ENCODE measurements around the gene AQP12A.

The AQP12A gene

DNA sequence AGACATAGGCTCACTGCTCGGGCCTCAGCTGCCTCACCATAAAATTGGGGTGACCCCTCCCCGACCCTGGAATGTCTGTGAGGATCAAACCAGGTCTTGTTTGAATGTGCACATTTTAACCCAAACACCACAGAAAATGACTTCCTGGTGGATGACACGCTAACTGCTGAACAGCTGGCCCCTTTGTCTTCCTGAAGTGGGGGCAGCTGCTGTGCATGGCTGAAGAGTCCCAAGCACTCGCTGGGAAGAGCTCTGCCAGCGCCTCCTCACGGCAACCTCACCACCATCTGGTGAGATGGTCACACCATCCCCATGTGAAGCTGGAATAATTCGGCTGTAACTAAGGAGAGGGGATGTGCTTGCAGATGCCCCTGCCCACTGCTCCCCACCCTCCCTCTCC is 34.0 kb downstream of the AQP12A start:
- DNase-seq = no peak

DNA sequence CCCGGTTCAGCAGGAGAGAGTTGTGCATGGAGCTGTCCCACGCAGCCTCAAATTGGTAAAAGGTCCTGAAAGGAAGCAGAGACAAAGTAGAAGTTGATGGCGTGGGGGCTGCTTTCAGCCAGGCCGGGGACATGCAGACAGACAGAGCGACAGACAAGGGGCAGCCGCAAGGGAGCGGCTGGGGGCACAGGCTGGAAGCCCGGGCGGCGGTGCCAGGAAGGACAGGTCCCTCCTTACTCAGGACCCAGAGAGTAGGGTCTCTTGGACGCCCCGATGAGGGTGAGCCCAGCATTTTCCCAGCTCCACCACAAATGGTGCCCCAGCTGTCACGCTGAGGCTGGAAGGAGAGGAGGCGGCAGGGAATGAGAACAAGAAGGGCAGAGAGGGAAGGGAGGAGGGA is 35.2 kb downstream of the AQP12A start:
- DNase-seq = no peak

- DNase-seq = no peak
Observed at GRCh38 chr2:240727439-240727838, 35.8 kb downstream of the AQP12A start.

DNA sequence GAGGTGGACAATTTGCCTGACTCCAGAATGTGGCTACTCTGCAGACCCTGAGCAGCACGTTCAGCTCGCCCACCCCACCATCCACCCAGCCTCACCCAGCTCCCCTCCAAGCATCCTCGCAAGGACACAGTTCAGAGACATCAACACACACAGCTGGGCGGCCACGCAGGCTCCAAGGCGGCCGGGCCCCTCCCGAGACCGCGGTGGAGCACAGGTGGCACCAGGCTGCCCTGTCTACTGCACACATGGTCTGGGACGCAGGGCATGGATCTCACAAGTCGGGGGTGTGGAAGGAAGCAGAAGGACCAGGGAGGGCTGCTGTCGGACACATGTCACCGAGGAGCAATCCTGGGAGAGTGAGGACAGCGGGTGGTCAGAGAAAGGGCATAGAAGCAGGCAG is 36.2 kb downstream of the AQP12A start:
- DNase-seq = no peak

DNA sequence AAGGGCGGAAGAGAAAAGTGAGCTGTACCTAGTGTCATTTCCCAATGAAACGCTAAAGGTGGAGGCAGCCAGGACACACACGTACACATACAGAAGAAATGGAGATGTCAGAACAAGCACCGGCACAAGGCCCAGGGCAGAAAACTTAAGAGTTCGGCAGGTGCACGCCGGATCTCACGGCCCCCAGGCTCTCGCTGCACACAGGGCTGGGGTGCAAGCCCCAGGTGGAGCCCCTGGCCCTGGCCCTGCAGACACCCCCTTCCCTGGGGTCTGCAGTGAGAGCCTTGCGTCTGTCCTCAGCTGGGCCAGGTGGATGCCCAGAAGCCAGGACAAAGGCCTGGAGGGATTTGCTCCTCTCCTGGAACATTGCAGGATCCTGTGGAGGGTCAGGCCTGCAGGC is 36.7 kb downstream of the AQP12A start:
- DNase-seq = no peak

DNA sequence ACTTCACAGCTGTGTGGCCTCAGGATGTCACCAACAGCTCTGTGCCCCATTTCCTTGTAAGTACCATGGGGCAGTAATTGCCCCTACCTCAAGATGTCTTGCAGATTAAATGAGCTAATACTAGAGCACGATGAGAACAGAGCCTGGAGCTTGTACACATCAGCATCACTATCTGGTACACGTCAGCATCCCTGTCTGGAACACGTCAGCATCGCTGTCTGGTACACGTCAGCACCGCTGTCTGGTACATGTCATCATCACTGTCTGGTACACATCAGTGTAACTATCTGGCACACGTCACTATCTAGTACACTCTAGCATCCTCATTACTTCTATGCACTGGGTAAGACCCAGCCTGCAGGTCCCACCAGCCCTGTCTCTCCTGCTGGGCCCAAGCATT is 37.2 kb downstream of the AQP12A start:
- DNase-seq = no peak

- no peak for DNase-seq
Observed at GRCh38 chr2:240730501-240731177, 39.0 kb downstream of the AQP12A start.

GRCh38 chr2:240731178-240731545 is 39.5 kb downstream of the AQP12A start:
- no peak for DNase-seq

DNA sequence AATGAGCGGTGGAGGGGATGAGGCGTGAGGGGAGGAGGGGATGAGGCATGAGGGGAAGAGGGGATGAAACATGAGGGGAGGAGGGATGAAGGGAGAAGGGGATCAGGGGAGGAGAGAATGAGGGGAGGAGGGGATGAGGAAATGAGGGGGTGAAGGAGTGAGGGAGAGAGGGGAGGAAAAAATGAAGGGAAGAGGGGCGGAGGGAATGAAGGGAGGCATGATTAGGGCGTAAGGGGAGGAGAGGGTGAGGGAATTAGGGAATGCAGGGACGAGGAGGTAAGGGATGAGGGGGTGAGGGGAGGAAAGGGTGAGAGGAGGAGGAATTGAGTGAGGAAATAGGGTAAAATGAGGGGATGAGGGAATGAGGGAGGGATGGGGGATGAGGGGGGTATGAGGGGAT is 40.5 kb downstream of the AQP12A start:
- DNase-seq = no peak

DNA sequence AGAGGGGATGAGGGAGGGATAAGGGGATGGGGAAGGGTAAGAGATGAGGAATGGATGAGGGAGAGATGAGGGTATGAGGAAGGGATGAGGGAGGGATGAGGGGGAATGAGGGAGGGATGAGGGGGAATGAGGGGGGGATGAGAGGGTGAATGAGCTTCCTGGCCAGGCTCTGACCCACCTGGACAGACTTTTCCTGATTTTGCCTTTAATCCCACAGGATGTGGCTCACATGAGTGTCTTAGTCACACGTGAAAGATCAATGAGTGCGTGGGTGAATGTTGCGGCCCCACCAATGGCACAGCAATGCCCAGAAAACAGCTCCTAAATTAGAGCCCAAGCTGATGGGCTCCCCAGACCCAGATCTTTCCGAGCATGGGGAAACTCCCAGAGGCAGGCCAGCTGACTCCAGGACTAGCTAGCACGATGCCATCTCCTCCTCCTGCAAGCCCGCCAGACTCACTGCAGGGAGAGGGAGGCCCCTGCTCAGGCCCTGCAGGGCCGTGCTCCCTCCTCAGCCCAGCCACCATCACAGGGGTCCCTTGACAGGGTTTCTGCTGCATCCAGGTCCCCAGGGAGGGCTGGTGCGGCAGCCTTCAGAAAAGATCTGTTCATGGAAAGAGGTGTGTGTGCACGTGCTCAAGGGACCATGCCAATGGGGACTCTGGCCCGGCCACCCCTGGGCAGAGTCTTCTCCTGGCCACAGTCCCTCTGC is 41.4 kb downstream of the AQP12A start:
- DNase-seq = no peak

- no peak for DNase-seq
Observed at GRCh38 chr2:240733803-240734495, 42.3 kb downstream of the AQP12A start.

DNA sequence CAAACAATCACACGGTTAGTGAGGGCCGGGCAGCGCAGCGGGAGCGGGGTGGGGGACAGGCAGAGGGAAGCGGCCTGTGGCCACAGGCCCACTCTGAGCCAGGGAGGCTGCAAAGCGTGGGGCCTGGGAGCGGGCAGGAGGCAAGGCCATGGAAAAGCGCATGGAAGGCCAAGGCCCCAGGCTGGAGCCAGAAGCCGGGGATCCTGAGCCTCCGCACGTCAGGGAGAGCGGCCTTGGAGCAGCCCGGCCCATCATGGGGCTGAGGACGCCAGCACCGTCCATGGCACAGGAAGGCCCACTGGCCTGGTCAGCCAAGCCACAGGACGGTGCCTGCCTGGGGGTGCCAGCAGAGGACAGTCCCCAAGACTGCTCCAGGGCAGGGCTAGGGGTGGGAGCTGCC is 43.1 kb downstream of the AQP12A start:
- no peak for DNase-seq

DNA sequence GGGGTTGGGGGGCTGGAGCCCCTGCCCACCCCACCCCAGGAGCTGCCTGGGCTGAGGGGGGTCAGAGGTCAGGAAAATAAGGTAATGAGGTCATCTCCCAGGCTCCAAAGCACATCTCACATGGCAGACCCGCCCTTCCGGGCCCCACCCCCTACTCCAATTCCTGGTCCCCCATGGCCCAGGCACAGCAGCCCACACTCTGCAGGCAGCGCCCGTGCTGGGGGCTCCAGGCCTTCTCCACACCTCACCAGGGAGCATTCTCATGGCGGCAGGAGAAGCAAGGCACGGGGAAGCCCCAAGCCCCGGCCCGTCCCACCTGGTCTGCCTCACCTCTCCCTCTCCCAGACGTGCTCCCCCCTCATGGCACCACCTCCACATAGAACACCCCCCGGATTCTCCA is 43.8 kb downstream of the AQP12A start:
- DNase-seq = no peak

DNA sequence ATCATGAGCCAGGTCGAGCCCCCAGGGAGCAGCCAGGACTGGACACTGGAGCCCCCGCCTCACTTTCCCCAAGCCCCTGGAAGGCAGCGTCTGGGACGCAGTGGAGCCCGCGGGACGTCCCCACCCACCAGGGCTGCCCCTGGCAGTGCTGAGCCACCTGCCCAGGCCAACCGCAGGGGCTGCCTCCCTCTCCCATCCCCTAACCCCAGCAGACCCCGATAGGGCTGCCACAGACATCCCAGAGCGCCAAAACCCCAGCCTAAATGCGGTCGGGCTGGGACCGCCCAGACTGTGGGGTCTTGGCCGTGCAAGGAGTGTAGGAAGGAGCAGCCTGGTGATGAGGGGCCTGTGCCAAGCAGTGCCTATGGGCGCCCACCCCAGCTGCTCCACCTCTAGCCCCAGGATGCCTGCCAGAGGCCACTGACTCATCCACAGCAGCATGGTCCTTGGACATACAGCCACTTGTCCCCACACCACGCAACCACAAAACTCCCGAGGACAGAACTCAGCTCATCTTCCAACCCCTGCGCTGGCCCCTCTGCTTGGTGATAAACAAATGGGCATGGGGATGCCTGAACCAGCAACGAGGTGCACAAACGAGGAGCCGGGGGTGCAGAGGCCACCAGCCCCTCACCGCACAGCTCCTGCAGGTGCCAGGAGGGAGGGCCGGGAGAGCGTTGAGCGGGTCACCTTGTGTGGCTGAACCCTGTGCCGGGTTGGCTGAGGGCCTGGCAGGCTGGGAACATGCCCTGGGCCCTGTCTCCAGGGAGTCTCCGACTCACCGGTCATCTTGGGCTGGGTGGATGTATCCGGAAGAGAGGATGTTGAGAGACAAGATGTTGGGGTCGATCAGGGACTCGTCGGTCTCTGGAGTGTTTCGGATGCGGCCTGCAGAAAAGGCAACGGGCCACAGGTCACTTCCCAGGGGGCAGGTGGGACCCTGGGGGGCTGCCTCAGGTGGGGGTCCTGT is 44.9 kb downstream of the AQP12A start:
- DNase-seq = no peak

GRCh38 chr2:240737512-240737911 is 45.8 kb downstream of the AQP12A start:
- no peak for DNase-seq

DNA sequence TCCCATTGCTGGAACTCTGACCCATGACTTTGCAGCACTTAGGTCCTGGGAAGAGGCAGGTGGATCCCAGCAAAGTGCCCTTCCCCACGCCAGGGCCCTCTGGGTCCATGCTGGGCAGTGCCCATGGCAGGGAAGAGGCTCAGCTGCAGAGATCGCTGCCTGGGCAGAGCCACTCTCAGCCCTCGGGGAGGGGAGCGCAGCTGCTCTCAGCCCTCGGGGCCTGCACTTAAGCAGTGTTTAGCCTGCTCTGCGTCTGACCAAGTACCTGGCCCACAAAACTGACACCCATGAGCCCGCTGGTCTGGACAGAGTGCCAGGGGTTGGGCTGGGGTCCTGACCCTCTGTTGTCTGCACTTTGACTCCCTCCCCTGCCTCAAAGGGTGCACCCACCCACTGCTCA is 46.3 kb downstream of the AQP12A start:
- no peak for DNase-seq

DNA sequence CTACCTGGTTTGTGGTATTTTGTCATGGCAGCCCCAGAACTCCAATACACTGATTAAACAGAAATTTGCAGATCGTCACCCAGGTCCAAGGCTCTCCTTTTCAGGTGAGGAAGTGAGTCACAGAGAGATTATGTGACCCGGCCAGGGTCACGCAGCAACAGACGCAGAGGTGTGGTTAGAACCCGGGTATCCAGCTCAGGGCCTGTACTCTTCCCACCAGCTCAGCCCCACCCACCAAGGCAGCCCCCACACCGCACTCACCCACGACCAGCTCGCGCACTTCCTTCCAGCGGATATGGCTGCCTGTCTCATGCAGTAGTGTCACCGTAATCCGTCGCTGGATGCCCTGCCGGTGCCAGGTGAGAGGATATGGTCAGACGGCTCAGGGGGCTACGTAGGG is 48.1 kb downstream of the AQP12A start:
- no peak for DNase-seq

DNA sequence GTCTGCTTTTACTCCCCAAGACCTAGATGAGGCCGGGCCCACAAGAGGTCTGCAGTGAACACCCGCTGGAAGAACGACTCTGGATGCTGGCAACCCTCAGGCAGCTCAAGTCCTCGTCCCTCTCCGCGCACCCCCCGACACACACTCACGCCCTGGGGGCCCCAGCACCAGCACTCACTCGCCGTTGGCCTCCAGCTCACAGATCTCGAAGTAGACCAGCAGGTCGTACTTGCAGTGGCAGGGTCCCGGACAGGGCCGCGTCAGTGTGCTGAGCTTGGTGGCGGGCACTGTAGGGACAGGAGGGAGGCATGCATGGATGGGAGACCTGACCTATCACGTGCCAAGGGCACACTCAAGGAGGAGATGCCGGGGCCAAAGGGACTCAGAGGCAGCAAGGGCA is 49.4 kb downstream of the AQP12A start:
- no peak for DNase-seq

GRCh38 chr2:240742602-240743095 is 51.0 kb downstream of the AQP12A start:
- DNase-seq = no peak

GRCh38 chr2:240745456-240745855 is 53.8 kb downstream of the AQP12A start:
- no peak for DNase-seq

DNA sequence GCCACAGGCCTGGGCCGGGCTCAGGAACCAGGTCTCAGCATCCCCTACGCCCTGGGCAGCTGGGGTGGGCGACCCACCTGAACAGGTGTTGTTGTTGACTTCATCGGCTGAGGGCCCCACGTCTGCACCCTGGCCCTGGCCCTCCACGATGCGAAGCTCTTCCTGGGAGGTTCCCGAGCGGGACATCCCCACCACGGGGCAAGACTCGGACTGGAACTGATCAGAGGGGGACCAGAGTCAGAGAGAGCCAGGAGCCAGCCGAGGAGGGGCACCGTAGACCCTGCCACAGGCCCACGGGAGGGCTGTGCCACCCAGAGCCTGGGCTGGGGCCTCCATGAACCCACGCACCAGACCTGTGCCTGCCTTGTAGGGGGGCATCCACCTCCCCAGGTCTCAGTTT is 54.3 kb downstream of the AQP12A start:
- no peak for DNase-seq

DNA sequence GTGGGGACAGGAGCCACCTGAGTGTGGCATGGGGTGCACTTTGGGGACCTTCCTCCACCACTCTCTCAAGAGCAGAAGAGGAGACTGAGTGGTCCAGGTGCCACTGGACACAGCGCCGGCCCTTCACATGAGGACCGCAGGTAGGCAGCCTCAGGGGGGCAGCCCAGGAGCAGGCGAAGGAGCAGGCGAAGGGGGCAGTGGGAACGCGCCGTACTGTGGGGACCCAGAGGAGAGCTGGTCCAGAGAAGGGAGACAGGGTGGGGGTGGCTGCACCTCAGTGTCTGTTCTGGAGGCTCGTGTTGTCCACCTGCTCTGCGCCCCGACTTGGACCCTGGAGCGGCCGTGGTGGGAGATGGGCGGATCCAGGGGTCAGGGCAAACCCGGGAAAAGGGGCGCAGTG is 55.0 kb downstream of the AQP12A start:
- DNase-seq = no peak

- DNase-seq = no peak
Observed at GRCh38 chr2:240747256-240747655, 55.6 kb downstream of the AQP12A start.

Measured in NCI-H510A (cell line).